HepG2 (cell line): ENCODE data around the gene U2AF2. TPM values are rescaled to one million over a fixed set of nuclear protein-coding genes. Genes with fewer than 3 reads are reported as not detected.

ENCODE experiments used
- ATF1 ChIP-seq: IDR thresholded peaks from 2 replicates; pipeline ENCODE4 v1.6.1; 2016; ENCODE audit warnings: mild to moderate bottlenecking, control low read depth
- ELF1 ChIP-seq: sonication (generic); formaldehyde crosslinking; IDR thresholded peaks from 2 replicates; pipeline ENCODE4 v1.4.0; 2020; ENCODE audit warnings: missing genetic modification reagents
- ETV5 ChIP-seq: IDR thresholded peaks from 2 replicates; pipeline ENCODE4 v1.6.1; 2018; ENCODE audit warnings: missing biosample characterization, missing genetic modification reagents, inconsistent platforms, borderline replicate concordance
- HNF1B ChIP-seq: sonication (generic); formaldehyde crosslinking; IDR thresholded peaks from 2 replicates; pipeline ENCODE4 v1.5.1; 2020; ENCODE audit warnings: mild to moderate bottlenecking, moderate library complexity, missing genetic modification reagents
- HNRNPLL ChIP-seq: fragments of 200-400 bp; formaldehyde crosslinking; IDR thresholded peaks from 2 replicates; pipeline ENCODE4 v1.6.1; 2017; ENCODE audit warnings: mild to moderate bottlenecking, low read depth, low read length; ENCODE audit not compliant: poor library complexity, severe bottlenecking
- MBD4 ChIP-seq: IDR thresholded peaks from 2 replicates; pipeline ENCODE4 v1.6.1; 2012; ENCODE audit warnings: low read length, inconsistent platforms, borderline replicate concordance
- NR1H2 ChIP-seq: sonication (generic); formaldehyde crosslinking; IDR thresholded peaks from 2 replicates; pipeline ENCODE4 v1.8.1; 2022; ENCODE audit warnings: low read depth, missing genetic modification reagents, borderline replicate concordance
- PAF1 ChIP-seq: IDR thresholded peaks from 2 replicates; pipeline ENCODE4 v1.6.1; 2016; ENCODE audit warnings: missing genetic modification reagents, missing compliant biosample characterization
- SSRP1 ChIP-seq: IDR thresholded peaks from 2 replicates; pipeline ENCODE4 v1.6.1; 2016; ENCODE audit warnings: control low read depth
- ZBTB38 ChIP-seq: sonication (generic); formaldehyde crosslinking; IDR thresholded peaks from 2 replicates; pipeline ENCODE4 v1.5.1; 2020; ENCODE audit warnings: mild to moderate bottlenecking, missing genetic modification reagents
- ZC3H13 ChIP-seq: sonication (generic); formaldehyde crosslinking; IDR thresholded peaks from 2 replicates; pipeline ENCODE4 v1.8.1; 2023; ENCODE audit warnings: mild to moderate bottlenecking, missing genetic modification reagents, moderate library complexity
- ZMYM3 ChIP-seq: sonication (generic); formaldehyde crosslinking; IDR thresholded peaks from 2 replicates; pipeline ENCODE4 v1.5.1; 2020; ENCODE audit warnings: mild to moderate bottlenecking, missing genetic modification reagents
- ZNF451 ChIP-seq: sonication (generic); formaldehyde crosslinking; IDR thresholded peaks from 2 replicates; pipeline ENCODE4 v1.5.0; 2020; ENCODE audit warnings: mild to moderate bottlenecking, missing genetic modification reagents
- ZNF605 ChIP-seq: sonication (generic); formaldehyde crosslinking; IDR thresholded peaks from 2 replicates; pipeline ENCODE4 v1.8.0; 2022; ENCODE audit warnings: mild to moderate bottlenecking, missing genetic modification reagents
- ZNF619 ChIP-seq: sonication (generic); formaldehyde crosslinking; IDR thresholded peaks from 2 replicates; pipeline ENCODE4 v1.4.0; 2020; ENCODE audit warnings: mild to moderate bottlenecking, missing genetic modification reagents
- ZNF777 ChIP-seq: sonication (generic); formaldehyde crosslinking; IDR thresholded peaks from 2 replicates; pipeline ENCODE4 v1.4.0; 2020; ENCODE audit warnings: missing genetic modification reagents
- ZNF879 ChIP-seq: sonication (generic); formaldehyde crosslinking; IDR thresholded peaks from 2 replicates; pipeline ENCODE4 v1.8.1; 2023; ENCODE audit warnings: missing genetic modification reagents
- polyA plus RNA-seq, 8 experiments: library from polyadenylated mRNA; depleted of rRNA in 3 of 8; stranded (reverse) in 7 of 8; unstranded in 1 of 8; fragments of >200 nt; fragmentation: Illumina TruSeq in 4 of 8; extraction: Trizol in 4 of 8; gene quantifications; 2 replicates each; pipeline versions ENCODE4 v1.2.1 to v1.2.3, GENCODE V29; 2011 to 2016; ENCODE audit warnings: low read depth in 4 of 8, missing spikeins in 1 of 8, mixed read lengths in 1 of 8; ENCODE audit not compliant: insufficient read depth in 1 of 8
- total RNA-seq, 5 experiments: library from RNA; depleted of rRNA; stranded (reverse); fragments of >200 nt; fragmentation: Illumina TruSeq; extraction: Trizol; gene quantifications; 2 replicates each; pipeline ENCODE4 v1.2.3, GENCODE V29; 2016; ENCODE audit warnings: low read depth in 1 of 5
- TF ChIP-seq, protein P1 (sequence below): sonication (generic); formaldehyde crosslinking; IDR thresholded peaks from 2 replicates; pipeline ENCODE4 v1.4.0; 2020; ENCODE audit warnings: mild to moderate bottlenecking, missing genetic modification reagents
- TF ChIP-seq, protein P2 (sequence below): sonication (generic); formaldehyde crosslinking; IDR thresholded peaks from 2 replicates; pipeline ENCODE4 v1.5.0; 2020; ENCODE audit warnings: missing genetic modification reagents

Gene U2AF2
- total and polyA plus RNA-seq, 2 of the 13 experiments (the other 11 are each of a cell fraction or from before 2014, with no cell fraction given), result 84.3 to 124 TPM

- TF ChIP-seq HNF1B (CRISPR knock-in tag) (no peak), ZMYM3 (CRISPR knock-in tag) (peak; percentile 74), ATF1 (CRISPR knock-in tag) (no peak), ZNF619 (CRISPR knock-in tag) (0 out of 2 replicates have a peak, but pooled peaks have one; percentile 50), NR1H2 (CRISPR knock-in tag) (no peak; the same call in 1 of the 2 replicates), PAF1 (CRISPR knock-in tag) (no peak), ELF1 (CRISPR knock-in tag) (no peak), ZNF879 (0 out of 2 replicates have a peak, but pooled peaks have one; percentile 76), ZC3H13 (CRISPR knock-in tag) (no peak; the same call in 1 of the 2 replicates), ZNF451 (no peak), ETV5 (CRISPR knock-in tag) (no peak), ZNF777 (no peak), SSRP1 (CRISPR knock-in tag) (no peak; the same call in 1 of the 2 replicates), ZNF605 (CRISPR knock-in tag) (no peak), HNRNPLL (peak; percentile 43), ZBTB38 (CRISPR knock-in tag) (peak; percentile 82; the same call in 1 of the 2 replicates), MBD4 (no peak)
- TF ChIP-seq, protein P1, sequence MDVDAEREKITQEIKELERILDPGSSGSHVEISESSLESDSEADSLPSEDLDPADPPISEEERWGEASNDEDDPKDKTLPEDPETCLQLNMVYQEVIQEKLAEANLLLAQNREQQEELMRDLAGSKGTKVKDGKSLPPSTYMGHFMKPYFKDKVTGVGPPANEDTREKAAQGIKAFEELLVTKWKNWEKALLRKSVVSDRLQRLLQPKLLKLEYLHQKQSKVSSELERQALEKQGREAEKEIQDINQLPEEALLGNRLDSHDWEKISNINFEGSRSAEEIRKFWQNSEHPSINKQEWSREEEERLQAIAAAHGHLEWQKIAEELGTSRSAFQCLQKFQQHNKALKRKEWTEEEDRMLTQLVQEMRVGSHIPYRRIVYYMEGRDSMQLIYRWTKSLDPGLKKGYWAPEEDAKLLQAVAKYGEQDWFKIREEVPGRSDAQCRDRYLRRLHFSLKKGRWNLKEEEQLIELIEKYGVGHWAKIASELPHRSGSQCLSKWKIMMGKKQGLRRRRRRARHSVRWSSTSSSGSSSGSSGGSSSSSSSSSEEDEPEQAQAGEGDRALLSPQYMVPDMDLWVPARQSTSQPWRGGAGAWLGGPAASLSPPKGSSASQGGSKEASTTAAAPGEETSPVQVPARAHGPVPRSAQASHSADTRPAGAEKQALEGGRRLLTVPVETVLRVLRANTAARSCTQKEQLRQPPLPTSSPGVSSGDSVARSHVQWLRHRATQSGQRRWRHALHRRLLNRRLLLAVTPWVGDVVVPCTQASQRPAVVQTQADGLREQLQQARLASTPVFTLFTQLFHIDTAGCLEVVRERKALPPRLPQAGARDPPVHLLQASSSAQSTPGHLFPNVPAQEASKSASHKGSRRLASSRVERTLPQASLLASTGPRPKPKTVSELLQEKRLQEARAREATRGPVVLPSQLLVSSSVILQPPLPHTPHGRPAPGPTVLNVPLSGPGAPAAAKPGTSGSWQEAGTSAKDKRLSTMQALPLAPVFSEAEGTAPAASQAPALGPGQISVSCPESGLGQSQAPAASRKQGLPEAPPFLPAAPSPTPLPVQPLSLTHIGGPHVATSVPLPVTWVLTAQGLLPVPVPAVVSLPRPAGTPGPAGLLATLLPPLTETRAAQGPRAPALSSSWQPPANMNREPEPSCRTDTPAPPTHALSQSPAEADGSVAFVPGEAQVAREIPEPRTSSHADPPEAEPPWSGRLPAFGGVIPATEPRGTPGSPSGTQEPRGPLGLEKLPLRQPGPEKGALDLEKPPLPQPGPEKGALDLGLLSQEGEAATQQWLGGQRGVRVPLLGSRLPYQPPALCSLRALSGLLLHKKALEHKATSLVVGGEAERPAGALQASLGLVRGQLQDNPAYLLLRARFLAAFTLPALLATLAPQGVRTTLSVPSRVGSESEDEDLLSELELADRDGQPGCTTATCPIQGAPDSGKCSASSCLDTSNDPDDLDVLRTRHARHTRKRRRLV (CRISPR knock-in tag), result no peak
- TF ChIP-seq, protein P2, sequence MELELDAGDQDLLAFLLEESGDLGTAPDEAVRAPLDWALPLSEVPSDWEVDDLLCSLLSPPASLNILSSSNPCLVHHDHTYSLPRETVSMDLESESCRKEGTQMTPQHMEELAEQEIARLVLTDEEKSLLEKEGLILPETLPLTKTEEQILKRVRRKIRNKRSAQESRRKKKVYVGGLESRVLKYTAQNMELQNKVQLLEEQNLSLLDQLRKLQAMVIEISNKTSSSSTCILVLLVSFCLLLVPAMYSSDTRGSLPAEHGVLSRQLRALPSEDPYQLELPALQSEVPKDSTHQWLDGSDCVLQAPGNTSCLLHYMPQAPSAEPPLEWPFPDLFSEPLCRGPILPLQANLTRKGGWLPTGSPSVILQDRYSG (CRISPR knock-in tag), result no peak
Measured at GRCh38 chr19:55647732-55648584, 6.9 kb upstream of the U2AF2 start, which contains the start of gene CCDC106 (continued).
